ENCODE measurements around the gene SEC23B. TPM values are rescaled to one million over a fixed set of nuclear protein-coding genes. Genes with fewer than 3 reads are reported as not detected.

Gene SEC23B
- total and polyA plus RNA-seq, 2 of the 8 experiments (the other 6 are each of a cell fraction or from before 2014, with no cell fraction given), result 53.3 to 62.8 TPM

DNA sequence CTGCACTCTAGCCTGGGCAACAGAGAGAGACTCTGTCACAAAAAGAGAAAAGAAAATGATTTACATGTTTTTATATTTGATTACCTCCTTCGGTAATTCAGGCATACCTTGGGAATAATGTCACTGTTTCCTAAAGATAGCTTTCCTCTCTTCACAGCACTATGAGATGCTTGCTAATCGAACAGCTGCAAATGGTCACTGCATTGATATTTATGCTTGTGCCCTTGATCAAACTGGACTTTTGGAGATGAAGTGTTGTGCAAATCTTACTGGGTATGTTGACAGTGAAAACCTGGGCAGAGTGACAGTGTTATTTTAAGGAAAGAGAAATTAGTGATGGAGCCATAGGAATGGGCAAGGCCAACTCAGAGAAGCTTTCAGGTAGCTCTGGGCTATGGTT, 19.6 kb downstream of the SEC23B start:
- no peak for DNase-seq (ENCODE audit: low read depth in 1 of 2, low spot score in 2 of 2)
- H3K23me2 ChIP-seq (ENCODE audit: low read depth, low read length), result no peaks in the 10 kb centered on the region
- H2AFZ ChIP-seq (ENCODE audit: low read length), result no peak overlapping the region
- H3K56ac ChIP-seq (replicated peaks; ENCODE audit: insufficient read length, low read depth, low read length), result no peak overlapping the region
- H4K20me1 ChIP-seq (replicated peaks in 1 of 2; ENCODE audit: control insufficient read depth in 1 of 2, insufficient read depth in 2 of 2, low read length in 2 of 2), result peaks cover 0 to 4% of the 10 kb centered on the region in 2 experiments
- 93% methylated on average over 2 of the region's 2 CpGs; no CpG with 5 or more reads in 1 of the 2 experiments for WGBS, 2 experiments (ENCODE audit: extremely low coverage in 1 of 2, insufficient coverage in 1 of 2, insufficient read length in 1 of 2, insufficient replicate concordance in 2 of 2, low coverage in 1 of 2, low lambda C conversion rate in 2 of 2, missing lambda C conversion rate in 1 of 2)
- ChIA-PET POLR2A (ENCODE audit: partially characterized antibody) (interaction anchor here (0.6 to 1.5 kb wide), 3 partner anchors 20 to 774 kb away, joined by 3 to 4 read pairs (median 4); no protein-coding TSS in a partner anchor), CTCF (ENCODE audit: partially characterized antibody) (interaction anchor here (1.3 kb wide), 1 partner anchor 20 kb away, joined by 3 read pairs; the partner anchor contains the start of gene SEC23B)
- no peak for FAIRE-seq
- no peak overlapping the region for H3K9ac ChIP-seq (replicated peaks in 1 of 4; ENCODE audit: extremely low read depth in 1 of 4, low read depth in 3 of 4, low read length in 3 of 4)
- no peak overlapping the region for H3K18ac ChIP-seq (ENCODE audit: extremely low read depth, low read length)
- no peaks in the 10 kb centered on the region for H3K9me3 ChIP-seq (ENCODE audit: insufficient read depth in 2 of 2, low read depth in 1 of 2, low read length in 1 of 2)
- no peak overlapping the region for H4K5ac ChIP-seq (ENCODE audit: insufficient read length, low read depth, low read length)
- H3K27me3 ChIP-seq (replicated peaks in 1 of 4; ENCODE audit: control insufficient read depth in 3 of 4, extremely low read depth in 1 of 4, insufficient read depth in 3 of 4, low read length in 3 of 4), result no peaks in the 10 kb centered on the region
- no peaks in the 10 kb centered on the region for H3K79me2 ChIP-seq (ENCODE audit: control insufficient read depth in 1 of 2, insufficient read depth in 2 of 2, low read length in 2 of 2)
- peaks cover 13 to 65% (median 61%) of the 10 kb centered on the region in 4 experiments for H3K36me3 ChIP-seq (ENCODE audit: control insufficient read depth in 2 of 4, insufficient read depth in 4 of 4, low read length in 3 of 4)
- H3K4me2 ChIP-seq (ENCODE audit: insufficient read depth in 1 of 2, low read depth in 2 of 2, low read length in 2 of 2), result no peak overlapping the region
- H2BK20ac ChIP-seq (ENCODE audit: low read length), result no peak overlapping the region
- H3K4me3 ChIP-seq (ENCODE audit: extremely low read depth in 1 of 4, insufficient read depth in 2 of 4, low read depth in 3 of 4, low read length in 4 of 4), result no peak overlapping the region
- no peaks in the 10 kb centered on the region for H3K4me1 ChIP-seq (replicated peaks in 1 of 4; ENCODE audit: control insufficient read depth in 3 of 4, insufficient read depth in 4 of 4, low read length in 3 of 4)
- H2BK5ac ChIP-seq (ENCODE audit: low read depth, low read length), result no peak overlapping the region
- H4K8ac ChIP-seq (ENCODE audit: extremely low read depth, insufficient read depth, low read length), result no peak overlapping the region
- H4K91ac ChIP-seq (replicated peaks; ENCODE audit: insufficient read length, low read length), result no peak overlapping the region
- no peak overlapping the region for H3K23ac ChIP-seq (ENCODE audit: insufficient read length)
- no peak overlapping the region for H3K4ac ChIP-seq (replicated peaks; ENCODE audit: insufficient read length, low read depth, low read length)
- H2BK12ac ChIP-seq (ENCODE audit: low read depth, low read length), result no peak overlapping the region
- H2BK120ac ChIP-seq (replicated peaks; ENCODE audit: low read depth, low read length), result no peak overlapping the region
- no peak overlapping the region for H3K14ac ChIP-seq (ENCODE audit: insufficient read length)
- H3K79me1 ChIP-seq (ENCODE audit: low read depth, low read length), result no peaks in the 10 kb centered on the region; the same call in 1 of the 2 replicates
- no peak overlapping the region for H2BK15ac ChIP-seq (ENCODE audit: low read length)
- no peak overlapping the region for H3K27ac ChIP-seq (ENCODE audit: low read depth, low read length)
- no peak overlapping the region for H2AK5ac ChIP-seq (ENCODE audit: low read depth, low read length)
- TF ChIP-seq BCL11A (IDR thresholded peaks at IDR 0.05; ENCODE audit: low read depth in 2 of 2, low read length in 2 of 2) (no peak), BRCA1 (IDR thresholded peaks at IDR 0.05; ENCODE audit: low read depth, low read length) (no peak), HDAC6 (IDR thresholded peaks at IDR 0.05; ENCODE audit: low read depth, low read length) (no peak), RBBP5 (IDR thresholded peaks at IDR 0.05; ENCODE audit: borderline replicate concordance, low read depth, low read length) (no peak), NRF1 (IDR thresholded peaks at IDR 0.05; ENCODE audit: low read depth, low read length) (no peak), RFX5 (IDR thresholded peaks at IDR 0.05; ENCODE audit: borderline replicate concordance, low read depth, low read length) (no peak), KDM5A (IDR thresholded peaks at IDR 0.05; ENCODE audit: low read length) (no peak), SIN3A (conservative IDR thresholded peaks at IDR 0.05 in 1 of 2, IDR thresholded peaks at IDR 0.05 in 1 of 2; ENCODE audit: low read depth in 1 of 2, low read length in 2 of 2) (no peak), GTF2F1 (IDR thresholded peaks at IDR 0.05; ENCODE audit: borderline replicate concordance, low read depth, low read length) (no peak), HDAC2 (IDR thresholded peaks at IDR 0.05; ENCODE audit: borderline replicate concordance in 1 of 2, low read depth in 2 of 2, low read length in 2 of 2) (no peak), TBP (IDR thresholded peaks at IDR 0.05; ENCODE audit: low read depth, low read length) (no peak)
- TF ChIP-seq, protein P1, sequence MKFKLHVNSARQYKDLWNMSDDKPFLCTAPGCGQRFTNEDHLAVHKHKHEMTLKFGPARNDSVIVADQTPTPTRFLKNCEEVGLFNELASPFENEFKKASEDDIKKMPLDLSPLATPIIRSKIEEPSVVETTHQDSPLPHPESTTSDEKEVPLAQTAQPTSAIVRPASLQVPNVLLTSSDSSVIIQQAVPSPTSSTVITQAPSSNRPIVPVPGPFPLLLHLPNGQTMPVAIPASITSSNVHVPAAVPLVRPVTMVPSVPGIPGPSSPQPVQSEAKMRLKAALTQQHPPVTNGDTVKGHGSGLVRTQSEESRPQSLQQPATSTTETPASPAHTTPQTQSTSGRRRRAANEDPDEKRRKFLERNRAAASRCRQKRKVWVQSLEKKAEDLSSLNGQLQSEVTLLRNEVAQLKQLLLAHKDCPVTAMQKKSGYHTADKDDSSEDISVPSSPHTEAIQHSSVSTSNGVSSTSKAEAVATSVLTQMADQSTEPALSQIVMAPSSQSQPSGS (IDR thresholded peaks at IDR 0.05; ENCODE audit: low read length), result no peak

Measured in H1 (cell line).